Suppressor macrophage treated with lipopolysaccharide for 4 hours (primary cell): ENCODE measurements around the gene IFI44L.

Experiments
- DNase-seq: peaks from one replicate; pipeline ENCODE4 v3.0.0-alpha.2; 2020

Gene IFI44L

DNA sequence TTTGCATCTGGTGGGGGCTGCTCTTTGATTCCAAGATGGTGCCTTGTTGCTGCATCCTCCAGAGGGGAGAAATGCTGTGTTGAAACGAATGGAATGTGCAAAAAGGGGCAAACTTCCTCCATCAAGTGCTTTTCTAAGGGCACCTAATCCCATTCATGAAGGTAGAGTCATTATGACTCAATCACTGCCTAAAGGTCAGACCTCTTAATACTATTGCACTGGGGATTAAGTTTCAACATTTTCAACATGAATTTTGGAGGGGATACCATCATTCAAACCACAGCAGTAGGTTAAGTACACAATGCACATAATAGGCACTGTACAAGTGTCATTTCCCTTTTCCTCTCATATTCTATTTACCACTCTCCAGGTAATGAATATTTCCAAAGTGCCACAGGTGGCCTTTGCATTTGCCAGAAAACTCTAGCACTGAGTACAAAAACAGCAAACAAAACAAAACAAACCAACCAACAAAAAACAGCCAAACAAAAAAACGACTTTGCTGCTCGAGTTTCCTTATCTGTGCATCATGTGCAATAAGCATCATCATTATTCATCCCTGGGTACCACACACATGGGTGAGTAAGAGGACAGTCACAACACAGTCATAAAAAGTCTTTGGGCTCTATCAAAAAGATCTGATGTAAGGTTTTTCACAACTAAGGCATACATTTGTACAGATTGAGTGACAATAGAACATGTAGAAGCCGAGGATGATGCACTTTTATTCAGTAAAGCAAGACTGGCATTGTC, 71.9 kb downstream of the IFI44L start:
- DNase-seq = no peak
